ENCODE measurements around the gene MYEF2. TPM values are rescaled to one million over a fixed set of nuclear protein-coding genes. Genes with fewer than 3 reads are reported as not detected.

MYEF2 gene
- total and polyA plus RNA-seq, 4 donors: 0.07 to 1.2 (median 0.33) TPM

DNA sequence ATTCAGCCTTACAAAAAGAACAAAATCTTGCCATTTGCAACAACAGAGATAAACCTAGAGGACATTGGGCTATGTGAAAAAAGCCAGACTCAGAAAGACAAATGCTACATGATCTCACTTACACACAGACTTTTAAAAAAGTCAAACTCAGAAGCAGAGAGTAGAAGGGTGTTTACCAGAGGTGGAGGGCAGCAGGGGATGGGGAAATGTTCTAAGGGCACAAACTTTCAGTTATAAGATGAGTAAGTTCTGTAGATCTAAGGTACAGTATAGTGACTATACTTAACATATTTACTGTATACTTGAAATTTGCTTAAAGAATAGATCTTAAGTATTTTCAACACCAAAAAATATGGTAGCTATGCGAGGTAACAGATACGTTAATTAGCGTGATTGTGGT is 3.0 kb downstream of the MYEF2 start (continued):
- TF ChIP-seq ZBTB33 (IDR thresholded peaks at IDR 0.05): no peak

DNA sequence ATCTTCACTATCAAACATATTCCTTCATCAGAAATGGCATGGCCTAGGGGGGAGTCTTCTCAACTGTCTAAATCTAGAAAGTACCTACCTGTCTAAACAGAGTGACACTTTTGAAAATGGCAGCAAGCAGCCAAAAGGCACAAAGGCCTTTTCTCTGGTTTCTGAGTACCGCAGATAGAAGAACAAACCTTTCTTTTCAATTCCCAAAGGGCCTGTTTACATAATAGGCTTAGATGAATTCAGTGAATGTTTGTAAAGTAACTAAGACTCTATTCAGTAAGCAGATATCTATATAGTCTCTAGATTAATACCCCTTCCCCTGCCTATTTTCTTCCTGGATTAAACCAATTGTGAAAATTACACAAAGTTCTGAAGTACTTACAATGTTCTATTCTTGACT is 7.1 kb downstream of the MYEF2 start:
- Histone ChIP-seq H3K4me1 (ENCODE audit: control insufficient read depth in 4 of 4, insufficient read depth in 4 of 4, low read length in 3 of 4) (no peaks in the 10 kb centered on the region), H3K36me3 (ENCODE audit: control insufficient read depth in 4 of 4, insufficient read depth in 3 of 4, low read depth in 1 of 4, low read length in 3 of 4) (no peaks in the 10 kb centered on the region), H3K27me3 (ENCODE audit: control insufficient read depth in 4 of 4, insufficient read depth in 4 of 4, low read length in 3 of 4) (no peaks in the 10 kb centered on the region), H3K27ac (ENCODE audit: low read depth in 1 of 2, low read length in 2 of 2) (no peak overlapping the region), H3K9ac (ENCODE audit: low read depth in 1 of 2, low read length in 2 of 2) (no peak overlapping the region), H3K4me3 (ENCODE audit: low read depth in 1 of 3, low read length in 3 of 3) (no peak overlapping the region), H3K9me3 (ENCODE audit: control insufficient read depth in 4 of 4, low read length in 3 of 4) (no peaks in the 10 kb centered on the region)
- TF ChIP-seq EGR1 (IDR thresholded peaks at IDR 0.05; ENCODE audit: low read depth in 2 of 2) (no peak), TAF1 (conservative IDR thresholded peaks at IDR 0.05) (no peak), GABPA (IDR thresholded peaks at IDR 0.05 in 1 of 2, conservative IDR thresholded peaks at IDR 0.05 in 1 of 2) (no peak), HNF4A (conservative IDR thresholded peaks at IDR 0.05) (no peak), JUND (IDR thresholded peaks at IDR 0.05) (no peak)
- TF ChIP-seq, protein P1, sequence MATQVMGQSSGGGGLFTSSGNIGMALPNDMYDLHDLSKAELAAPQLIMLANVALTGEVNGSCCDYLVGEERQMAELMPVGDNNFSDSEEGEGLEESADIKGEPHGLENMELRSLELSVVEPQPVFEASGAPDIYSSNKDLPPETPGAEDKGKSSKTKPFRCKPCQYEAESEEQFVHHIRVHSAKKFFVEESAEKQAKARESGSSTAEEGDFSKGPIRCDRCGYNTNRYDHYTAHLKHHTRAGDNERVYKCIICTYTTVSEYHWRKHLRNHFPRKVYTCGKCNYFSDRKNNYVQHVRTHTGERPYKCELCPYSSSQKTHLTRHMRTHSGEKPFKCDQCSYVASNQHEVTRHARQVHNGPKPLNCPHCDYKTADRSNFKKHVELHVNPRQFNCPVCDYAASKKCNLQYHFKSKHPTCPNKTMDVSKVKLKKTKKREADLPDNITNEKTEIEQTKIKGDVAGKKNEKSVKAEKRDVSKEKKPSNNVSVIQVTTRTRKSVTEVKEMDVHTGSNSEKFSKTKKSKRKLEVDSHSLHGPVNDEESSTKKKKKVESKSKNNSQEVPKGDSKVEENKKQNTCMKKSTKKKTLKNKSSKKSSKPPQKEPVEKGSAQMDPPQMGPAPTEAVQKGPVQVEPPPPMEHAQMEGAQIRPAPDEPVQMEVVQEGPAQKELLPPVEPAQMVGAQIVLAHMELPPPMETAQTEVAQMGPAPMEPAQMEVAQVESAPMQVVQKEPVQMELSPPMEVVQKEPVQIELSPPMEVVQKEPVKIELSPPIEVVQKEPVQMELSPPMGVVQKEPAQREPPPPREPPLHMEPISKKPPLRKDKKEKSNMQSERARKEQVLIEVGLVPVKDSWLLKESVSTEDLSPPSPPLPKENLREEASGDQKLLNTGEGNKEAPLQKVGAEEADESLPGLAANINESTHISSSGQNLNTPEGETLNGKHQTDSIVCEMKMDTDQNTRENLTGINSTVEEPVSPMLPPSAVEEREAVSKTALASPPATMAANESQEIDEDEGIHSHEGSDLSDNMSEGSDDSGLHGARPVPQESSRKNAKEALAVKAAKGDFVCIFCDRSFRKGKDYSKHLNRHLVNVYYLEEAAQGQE (IDR thresholded peaks at IDR 0.05): no peak
- WGBS: 86% methylated on average over 1 of the region's 1 CpG
- no peak for DNase-seq (ENCODE audit: low spot score)

- no peak for DNase-seq (ENCODE audit: low spot score)
- H3K27ac ChIP-seq (ENCODE audit: low read depth in 1 of 2, low read length in 2 of 2): no peak overlapping the region
- no peaks in the 10 kb centered on the region for H3K36me3 ChIP-seq (ENCODE audit: control insufficient read depth in 4 of 4, insufficient read depth in 3 of 4, low read depth in 1 of 4, low read length in 3 of 4)
- no peak overlapping the region for H3K9ac ChIP-seq (ENCODE audit: low read depth in 1 of 2, low read length in 2 of 2)
- no peaks in the 10 kb centered on the region for H3K9me3 ChIP-seq (ENCODE audit: control insufficient read depth in 4 of 4, low read length in 3 of 4)
- 58% methylated on average over 3 of the region's 3 CpGs for WGBS
- no peaks in the 10 kb centered on the region for H3K4me1 ChIP-seq (ENCODE audit: control insufficient read depth in 4 of 4, insufficient read depth in 4 of 4, low read length in 3 of 4)
- H3K27me3 ChIP-seq (ENCODE audit: control insufficient read depth in 4 of 4, insufficient read depth in 4 of 4, low read length in 3 of 4): no peaks in the 10 kb centered on the region
- TF ChIP-seq JUND (IDR thresholded peaks at IDR 0.05) (no peak), MAX (IDR thresholded peaks at IDR 0.05) (no peak), FOXA1 (IDR thresholded peaks at IDR 0.05) (no peak), HNF4A (conservative IDR thresholded peaks at IDR 0.05) (no peak), CTCF (IDR thresholded peaks at IDR 0.05; ENCODE audit: low read depth, low read length, missing input control) (no peak), FOXA2 (IDR thresholded peaks at IDR 0.05) (no peak)
- H3K4me3 ChIP-seq (ENCODE audit: low read depth in 1 of 3, low read length in 3 of 3): no peak overlapping the region
Measured at GRCh38 chr15:48168616-48169015, 9.5 kb downstream of the MYEF2 start.

Data from liver (tissue), 9 donors.